ENCODE data around the gene FER. TPM values are rescaled to one million over a fixed set of nuclear protein-coding genes. Genes with fewer than 3 reads are reported as not detected.
A peak's percentile ranks its signal among the peaks of the same experiment; 100 is the strongest.

Gene FER
- total and polyA plus RNA-seq, 2 experiments from 2014 or later, result 10.6 to 29.4 TPM

GRCh38 chr5:108730617-108731340 lies 16.9 kb upstream of the FER start:
- Histone ChIP-seq H3K9me2 (replicated peaks; ENCODE audit: insufficient read depth) (no peaks in the 10 kb centered on the region), H3K4me2 (no peak overlapping the region), H2AFZ (no peak overlapping the region), H3K79me2 (no peaks in the 10 kb centered on the region), H3K9me3 (ENCODE audit: low read depth) (no peaks in the 10 kb centered on the region), H3K4me3 (no peak overlapping the region), H4K20me1 (ENCODE audit: insufficient read depth, poor library complexity, severe bottlenecking) (no peaks in the 10 kb centered on the region), H3K4me1 (ENCODE audit: insufficient read depth) (peaks cover 11% of the 10 kb centered on the region), H3K27me3 (no peaks in the 10 kb centered on the region), H3K36me3 (replicated peaks; ENCODE audit: insufficient read depth, low read depth) (no peaks in the 10 kb centered on the region), H3K27ac (no peak overlapping the region)
- DNase-seq (ENCODE audit: low spot score), result no peak
- TF ChIP-seq EZH2phosphoT487 (IDR thresholded peaks at IDR 0.05; ENCODE audit: low read depth, severe bottlenecking, unreplicated experiment) (no peak), EZH2 (IDR thresholded peaks at IDR 0.05; ENCODE audit: borderline replicate concordance) (no peak), CTCF (IDR thresholded peaks at IDR 0.05; ENCODE audit: poor library complexity) (no peak)
- 79% methylated on average over 1 of the region's 1 CpG for WGBS (ENCODE audit: low lambda C conversion rate, missing lambda C conversion rate)

- Histone ChIP-seq H3K27ac (no peak overlapping the region), H3K9me2 (replicated peaks; ENCODE audit: insufficient read depth) (no peaks in the 10 kb centered on the region), H3K4me2 (no peak overlapping the region), H3K79me2 (no peaks in the 10 kb centered on the region), H3K4me1 (ENCODE audit: insufficient read depth) (no peaks in the 10 kb centered on the region), H3K4me3 (no peak overlapping the region), H3K27me3 (no peaks in the 10 kb centered on the region), H3K9me3 (ENCODE audit: low read depth) (no peaks in the 10 kb centered on the region), H4K20me1 (ENCODE audit: insufficient read depth, poor library complexity, severe bottlenecking) (no peaks in the 10 kb centered on the region), H2AFZ (no peak overlapping the region), H3K36me3 (replicated peaks; ENCODE audit: insufficient read depth, low read depth) (no peaks in the 10 kb centered on the region)
- TF ChIP-seq CTCF (IDR thresholded peaks at IDR 0.05; ENCODE audit: poor library complexity) (no peak), EZH2 (IDR thresholded peaks at IDR 0.05; ENCODE audit: borderline replicate concordance) (no peak), EZH2phosphoT487 (IDR thresholded peaks at IDR 0.05; ENCODE audit: low read depth, severe bottlenecking, unreplicated experiment) (no peak)
- 52% methylated on average over 5 of the region's 5 CpGs for WGBS (ENCODE audit: low lambda C conversion rate, missing lambda C conversion rate)
- DNase-seq (ENCODE audit: low spot score), result peak; percentile 12
Measured at GRCh38 chr5:108735790-108736189, 11.9 kb upstream of the FER start.

- no peak overlapping the region for H3K4me2 ChIP-seq
- H3K79me2 ChIP-seq, result no peaks in the 10 kb centered on the region
- no peak overlapping the region for H3K27ac ChIP-seq
- no peaks in the 10 kb centered on the region for H3K27me3 ChIP-seq
- H3K9me3 ChIP-seq (ENCODE audit: low read depth), result no peaks in the 10 kb centered on the region
- H3K36me3 ChIP-seq (replicated peaks; ENCODE audit: insufficient read depth, low read depth), result no peaks in the 10 kb centered on the region
- H3K4me1 ChIP-seq (ENCODE audit: insufficient read depth), result no peaks in the 10 kb centered on the region
- WGBS (ENCODE audit: low lambda C conversion rate, missing lambda C conversion rate), result 87% methylated on average over 7 of the region's 7 CpGs
- no peak overlapping the region for H2AFZ ChIP-seq
- DNase-seq (ENCODE audit: low spot score), result no peak
- H4K20me1 ChIP-seq (ENCODE audit: insufficient read depth, poor library complexity, severe bottlenecking), result no peaks in the 10 kb centered on the region
- H3K9me2 ChIP-seq (replicated peaks; ENCODE audit: insufficient read depth), result no peaks in the 10 kb centered on the region
- no peak for TF ChIP-seq CTCF (IDR thresholded peaks at IDR 0.05; ENCODE audit: poor library complexity)
- TF ChIP-seq EZH2phosphoT487 (IDR thresholded peaks at IDR 0.05; ENCODE audit: low read depth, severe bottlenecking, unreplicated experiment), result no peak
- TF ChIP-seq EZH2 (IDR thresholded peaks at IDR 0.05; ENCODE audit: borderline replicate concordance), result no peak
- no peak overlapping the region for H3K4me3 ChIP-seq
Measured at GRCh38 chr5:108736855-108737254, 10.8 kb upstream of the FER start.
